Measurements from ENCODE around the gene TRIM38.

DNA sequence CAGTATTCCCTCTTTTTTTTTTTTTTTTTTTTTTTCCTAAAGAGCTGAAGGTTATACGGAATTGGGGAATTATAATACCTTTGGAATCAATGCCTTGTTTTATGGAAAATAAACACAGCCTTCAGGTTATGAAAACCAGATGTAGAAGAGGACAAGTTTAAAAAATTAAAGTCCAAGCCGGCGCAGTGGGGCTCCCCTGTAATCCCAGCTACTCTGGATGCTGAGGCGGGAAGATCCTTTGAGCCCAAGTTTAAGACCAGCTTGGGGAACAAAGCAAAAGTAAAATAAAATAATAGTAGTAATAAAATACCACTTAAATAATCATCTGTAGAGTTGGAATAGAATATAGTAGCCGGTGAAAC is 57.3 kb downstream of the TRIM38 start:
- TF ChIP-seq ZNF140 (tag by site-specific recombination; IDR thresholded peaks at IDR 0.05) = no peak
- no peak for TF ChIP-seq SETDB1 (IDR thresholded peaks at IDR 0.05; ENCODE audit: insufficient read length, low read length)
- TF ChIP-seq, protein P1, sequence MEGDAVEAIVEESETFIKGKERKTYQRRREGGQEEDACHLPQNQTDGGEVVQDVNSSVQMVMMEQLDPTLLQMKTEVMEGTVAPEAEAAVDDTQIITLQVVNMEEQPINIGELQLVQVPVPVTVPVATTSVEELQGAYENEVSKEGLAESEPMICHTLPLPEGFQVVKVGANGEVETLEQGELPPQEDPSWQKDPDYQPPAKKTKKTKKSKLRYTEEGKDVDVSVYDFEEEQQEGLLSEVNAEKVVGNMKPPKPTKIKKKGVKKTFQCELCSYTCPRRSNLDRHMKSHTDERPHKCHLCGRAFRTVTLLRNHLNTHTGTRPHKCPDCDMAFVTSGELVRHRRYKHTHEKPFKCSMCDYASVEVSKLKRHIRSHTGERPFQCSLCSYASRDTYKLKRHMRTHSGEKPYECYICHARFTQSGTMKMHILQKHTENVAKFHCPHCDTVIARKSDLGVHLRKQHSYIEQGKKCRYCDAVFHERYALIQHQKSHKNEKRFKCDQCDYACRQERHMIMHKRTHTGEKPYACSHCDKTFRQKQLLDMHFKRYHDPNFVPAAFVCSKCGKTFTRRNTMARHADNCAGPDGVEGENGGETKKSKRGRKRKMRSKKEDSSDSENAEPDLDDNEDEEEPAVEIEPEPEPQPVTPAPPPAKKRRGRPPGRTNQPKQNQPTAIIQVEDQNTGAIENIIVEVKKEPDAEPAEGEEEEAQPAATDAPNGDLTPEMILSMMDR (tag by site-specific recombination; IDR thresholded peaks at IDR 0.05) = no peak
- TF ChIP-seq, protein P2, sequence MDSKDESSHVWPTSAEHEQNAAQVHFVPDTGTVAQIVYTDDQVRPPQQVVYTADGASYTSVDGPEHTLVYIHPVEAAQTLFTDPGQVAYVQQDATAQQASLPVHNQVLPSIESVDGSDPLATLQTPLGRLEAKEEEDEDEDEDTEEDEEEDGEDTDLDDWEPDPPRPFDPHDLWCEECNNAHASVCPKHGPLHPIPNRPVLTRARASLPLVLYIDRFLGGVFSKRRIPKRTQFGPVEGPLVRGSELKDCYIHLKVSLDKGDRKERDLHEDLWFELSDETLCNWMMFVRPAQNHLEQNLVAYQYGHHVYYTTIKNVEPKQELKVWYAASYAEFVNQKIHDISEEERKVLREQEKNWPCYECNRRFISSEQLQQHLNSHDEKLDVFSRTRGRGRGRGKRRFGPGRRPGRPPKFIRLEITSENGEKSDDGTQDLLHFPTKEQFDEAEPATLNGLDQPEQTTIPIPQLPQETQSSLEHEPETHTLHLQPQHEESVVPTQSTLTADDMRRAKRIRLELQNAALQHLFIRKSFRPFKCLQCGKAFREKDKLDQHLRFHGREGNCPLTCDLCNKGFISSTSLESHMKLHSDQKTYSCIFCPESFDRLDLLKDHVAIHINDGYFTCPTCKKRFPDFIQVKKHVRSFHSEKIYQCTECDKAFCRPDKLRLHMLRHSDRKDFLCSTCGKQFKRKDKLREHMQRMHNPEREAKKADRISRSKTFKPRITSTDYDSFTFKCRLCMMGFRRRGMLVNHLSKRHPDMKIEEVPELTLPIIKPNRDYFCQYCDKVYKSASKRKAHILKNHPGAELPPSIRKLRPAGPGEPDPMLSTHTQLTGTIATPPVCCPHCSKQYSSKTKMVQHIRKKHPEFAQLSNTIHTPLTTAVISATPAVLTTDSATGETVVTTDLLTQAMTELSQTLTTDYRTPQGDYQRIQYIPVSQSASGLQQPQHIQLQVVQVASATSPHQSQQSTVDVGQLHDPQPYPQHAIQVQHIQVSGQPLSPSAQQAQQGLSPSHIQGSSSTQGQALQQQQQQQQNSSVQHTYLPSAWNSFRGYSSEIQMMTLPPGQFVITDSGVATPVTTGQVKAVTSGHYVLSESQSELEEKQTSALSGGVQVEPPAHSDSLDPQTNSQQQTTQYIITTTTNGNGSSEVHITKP (tag by site-specific recombination; IDR thresholded peaks at IDR 0.05) = no peak
- TF ChIP-seq ZNF785 (tag by site-specific recombination; IDR thresholded peaks at IDR 0.05) = no peak
- no peak for TF ChIP-seq ZNF23 (tag by site-specific recombination; IDR thresholded peaks at IDR 0.05; ENCODE audit: borderline replicate concordance)
- TF ChIP-seq, protein P3, sequence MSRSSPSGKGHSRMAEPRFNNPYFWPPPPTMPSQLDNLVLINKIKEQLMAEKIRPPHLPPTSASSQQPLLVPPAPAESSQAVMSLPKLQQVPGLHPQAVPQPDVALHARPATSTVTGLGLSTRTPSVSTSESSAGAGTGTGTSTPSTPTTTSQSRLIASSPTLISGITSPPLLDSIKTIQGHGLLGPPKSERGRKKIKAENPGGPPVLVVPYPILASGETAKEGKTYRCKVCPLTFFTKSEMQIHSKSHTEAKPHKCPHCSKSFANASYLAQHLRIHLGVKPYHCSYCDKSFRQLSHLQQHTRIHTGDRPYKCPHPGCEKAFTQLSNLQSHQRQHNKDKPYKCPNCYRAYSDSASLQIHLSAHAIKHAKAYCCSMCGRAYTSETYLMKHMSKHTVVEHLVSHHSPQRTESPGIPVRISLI (tag by site-specific recombination; IDR thresholded peaks at IDR 0.05) = no peak
- TF ChIP-seq, protein P4, sequence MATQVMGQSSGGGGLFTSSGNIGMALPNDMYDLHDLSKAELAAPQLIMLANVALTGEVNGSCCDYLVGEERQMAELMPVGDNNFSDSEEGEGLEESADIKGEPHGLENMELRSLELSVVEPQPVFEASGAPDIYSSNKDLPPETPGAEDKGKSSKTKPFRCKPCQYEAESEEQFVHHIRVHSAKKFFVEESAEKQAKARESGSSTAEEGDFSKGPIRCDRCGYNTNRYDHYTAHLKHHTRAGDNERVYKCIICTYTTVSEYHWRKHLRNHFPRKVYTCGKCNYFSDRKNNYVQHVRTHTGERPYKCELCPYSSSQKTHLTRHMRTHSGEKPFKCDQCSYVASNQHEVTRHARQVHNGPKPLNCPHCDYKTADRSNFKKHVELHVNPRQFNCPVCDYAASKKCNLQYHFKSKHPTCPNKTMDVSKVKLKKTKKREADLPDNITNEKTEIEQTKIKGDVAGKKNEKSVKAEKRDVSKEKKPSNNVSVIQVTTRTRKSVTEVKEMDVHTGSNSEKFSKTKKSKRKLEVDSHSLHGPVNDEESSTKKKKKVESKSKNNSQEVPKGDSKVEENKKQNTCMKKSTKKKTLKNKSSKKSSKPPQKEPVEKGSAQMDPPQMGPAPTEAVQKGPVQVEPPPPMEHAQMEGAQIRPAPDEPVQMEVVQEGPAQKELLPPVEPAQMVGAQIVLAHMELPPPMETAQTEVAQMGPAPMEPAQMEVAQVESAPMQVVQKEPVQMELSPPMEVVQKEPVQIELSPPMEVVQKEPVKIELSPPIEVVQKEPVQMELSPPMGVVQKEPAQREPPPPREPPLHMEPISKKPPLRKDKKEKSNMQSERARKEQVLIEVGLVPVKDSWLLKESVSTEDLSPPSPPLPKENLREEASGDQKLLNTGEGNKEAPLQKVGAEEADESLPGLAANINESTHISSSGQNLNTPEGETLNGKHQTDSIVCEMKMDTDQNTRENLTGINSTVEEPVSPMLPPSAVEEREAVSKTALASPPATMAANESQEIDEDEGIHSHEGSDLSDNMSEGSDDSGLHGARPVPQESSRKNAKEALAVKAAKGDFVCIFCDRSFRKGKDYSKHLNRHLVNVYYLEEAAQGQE (tag by site-specific recombination; IDR thresholded peaks at IDR 0.05) = no peak
- no peak for TF ChIP-seq WT1 (tag by site-specific recombination; IDR thresholded peaks at IDR 0.05)
- no peak for TF ChIP-seq ZNF350 (tag by site-specific recombination; IDR thresholded peaks at IDR 0.05)
